Measurements from ENCODE around the gene ABHD2. TPM values are rescaled to one million over a fixed set of nuclear protein-coding genes. Genes with fewer than 3 reads are reported as not detected.
"Not testable (repeated sequence)": the region's sequence is repeated elsewhere in the genome, so short reads cannot be mapped to it uniquely, and the experiment has no call there.

ABHD2 gene
- total RNA-seq, 1 experiment from 2014 or later, result 148 TPM

DNA sequence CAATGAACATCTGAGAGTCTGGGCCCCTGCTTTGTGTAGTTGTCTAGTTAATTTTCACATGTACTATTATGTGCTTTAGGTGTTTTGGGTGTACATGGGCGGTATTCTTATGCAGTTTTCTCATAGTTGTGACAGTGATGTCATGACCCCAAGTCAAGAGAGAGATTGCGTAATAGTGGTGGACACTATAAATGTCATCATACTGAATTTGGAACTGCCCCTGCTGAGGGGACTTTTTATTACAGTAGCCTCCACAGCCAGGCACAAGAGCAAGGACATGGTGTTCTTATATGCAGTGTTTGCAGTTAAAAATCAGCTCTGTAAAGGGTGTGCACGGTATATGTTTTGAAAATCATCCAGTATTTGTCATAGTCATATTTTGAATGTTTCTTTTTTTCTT is 29.5 kb downstream of the ABHD2 start:
- BruUV-seq (replicated peaks), result no TSS peak

DNA sequence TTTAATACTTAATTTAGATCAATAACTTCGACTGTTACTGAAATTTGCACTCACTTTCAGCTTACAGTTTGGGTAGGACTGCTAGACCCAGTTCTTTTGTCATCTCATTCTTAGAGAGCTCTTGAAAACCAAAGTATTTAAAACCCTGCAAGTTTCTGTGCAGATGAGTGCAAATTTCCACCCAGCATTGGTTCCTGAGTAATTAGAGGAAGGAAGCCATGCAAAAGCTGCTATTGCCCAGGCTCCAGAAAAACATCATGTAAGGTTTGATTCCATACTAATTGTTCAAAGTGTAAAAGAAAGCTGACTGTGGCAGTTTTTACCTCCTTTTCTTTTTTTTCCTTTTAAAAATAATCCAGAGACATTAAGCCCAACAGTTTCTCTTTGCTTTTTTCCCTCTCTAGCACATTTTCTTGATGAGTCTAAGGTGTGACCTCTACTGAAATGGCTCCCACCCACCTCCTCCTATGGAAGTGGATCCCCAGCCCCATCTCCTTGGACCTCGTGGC is 30.3 kb downstream of the ABHD2 start:
- H3K4me2 ChIP-seq, result peak overlapping the region; percentile 74
- POLR2A ChIA-PET (ENCODE audit: unreplicated experiment), result no interaction called here
- BruUV-seq (replicated peaks), result no TSS peak

More for the DNA sequence above, 29.5 kb downstream of the ABHD2 start:
- POLR2A ChIA-PET (ENCODE audit: unreplicated experiment), result interaction anchor here (0.5 kb wide), 1 partner anchor 12 kb away, joined by 11 read pairs; no protein-coding TSS in a partner anchor
- intact Hi-C loops (cut with micrococcal nuclease; ENCODE audit: unreplicated experiment), result no loop called here
- peaks cover 23% of the 10 kb centered on the region for H3K36me3 ChIP-seq (ENCODE audit: low read depth)
- H3K9me3 ChIP-seq (ENCODE audit: insufficient read depth, low read depth), result no peaks in the 10 kb centered on the region
- peaks cover 60% of the 10 kb centered on the region for H3K79me2 ChIP-seq (ENCODE audit: low read depth)
- H3K4me3 ChIP-seq, result no peak overlapping the region
- DNase-seq, result no peak
- peaks cover 89% of the 10 kb centered on the region for H3F3A ChIP-seq (ENCODE audit: insufficient read depth, low read depth)
- peak overlapping the region; percentile 74 for H3K4me2 ChIP-seq
- no peaks in the 10 kb centered on the region for H4K20me1 ChIP-seq (ENCODE audit: insufficient read depth)
- H3K27me3 ChIP-seq (ENCODE audit: insufficient read depth, low read depth), result no peaks in the 10 kb centered on the region
- no peaks in the 10 kb centered on the region for H3K9me2 ChIP-seq (ENCODE audit: insufficient read depth)
- TF ChIP-seq, protein P1, sequence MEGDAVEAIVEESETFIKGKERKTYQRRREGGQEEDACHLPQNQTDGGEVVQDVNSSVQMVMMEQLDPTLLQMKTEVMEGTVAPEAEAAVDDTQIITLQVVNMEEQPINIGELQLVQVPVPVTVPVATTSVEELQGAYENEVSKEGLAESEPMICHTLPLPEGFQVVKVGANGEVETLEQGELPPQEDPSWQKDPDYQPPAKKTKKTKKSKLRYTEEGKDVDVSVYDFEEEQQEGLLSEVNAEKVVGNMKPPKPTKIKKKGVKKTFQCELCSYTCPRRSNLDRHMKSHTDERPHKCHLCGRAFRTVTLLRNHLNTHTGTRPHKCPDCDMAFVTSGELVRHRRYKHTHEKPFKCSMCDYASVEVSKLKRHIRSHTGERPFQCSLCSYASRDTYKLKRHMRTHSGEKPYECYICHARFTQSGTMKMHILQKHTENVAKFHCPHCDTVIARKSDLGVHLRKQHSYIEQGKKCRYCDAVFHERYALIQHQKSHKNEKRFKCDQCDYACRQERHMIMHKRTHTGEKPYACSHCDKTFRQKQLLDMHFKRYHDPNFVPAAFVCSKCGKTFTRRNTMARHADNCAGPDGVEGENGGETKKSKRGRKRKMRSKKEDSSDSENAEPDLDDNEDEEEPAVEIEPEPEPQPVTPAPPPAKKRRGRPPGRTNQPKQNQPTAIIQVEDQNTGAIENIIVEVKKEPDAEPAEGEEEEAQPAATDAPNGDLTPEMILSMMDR (conservative IDR thresholded peaks at IDR 0.05), result no peak
- no peak for TF ChIP-seq EZH2 (IDR thresholded peaks at IDR 0.05; ENCODE audit: low read depth)
- H3K4me1 ChIP-seq (replicated peaks; ENCODE audit: insufficient read depth), result peaks cover 100% of the 10 kb centered on the region
- no peak overlapping the region for H2AFZ ChIP-seq
- CTCF ChIA-PET, result no interaction called here
- peak overlapping the region; percentile 97 for H3K27ac ChIP-seq

DNA sequence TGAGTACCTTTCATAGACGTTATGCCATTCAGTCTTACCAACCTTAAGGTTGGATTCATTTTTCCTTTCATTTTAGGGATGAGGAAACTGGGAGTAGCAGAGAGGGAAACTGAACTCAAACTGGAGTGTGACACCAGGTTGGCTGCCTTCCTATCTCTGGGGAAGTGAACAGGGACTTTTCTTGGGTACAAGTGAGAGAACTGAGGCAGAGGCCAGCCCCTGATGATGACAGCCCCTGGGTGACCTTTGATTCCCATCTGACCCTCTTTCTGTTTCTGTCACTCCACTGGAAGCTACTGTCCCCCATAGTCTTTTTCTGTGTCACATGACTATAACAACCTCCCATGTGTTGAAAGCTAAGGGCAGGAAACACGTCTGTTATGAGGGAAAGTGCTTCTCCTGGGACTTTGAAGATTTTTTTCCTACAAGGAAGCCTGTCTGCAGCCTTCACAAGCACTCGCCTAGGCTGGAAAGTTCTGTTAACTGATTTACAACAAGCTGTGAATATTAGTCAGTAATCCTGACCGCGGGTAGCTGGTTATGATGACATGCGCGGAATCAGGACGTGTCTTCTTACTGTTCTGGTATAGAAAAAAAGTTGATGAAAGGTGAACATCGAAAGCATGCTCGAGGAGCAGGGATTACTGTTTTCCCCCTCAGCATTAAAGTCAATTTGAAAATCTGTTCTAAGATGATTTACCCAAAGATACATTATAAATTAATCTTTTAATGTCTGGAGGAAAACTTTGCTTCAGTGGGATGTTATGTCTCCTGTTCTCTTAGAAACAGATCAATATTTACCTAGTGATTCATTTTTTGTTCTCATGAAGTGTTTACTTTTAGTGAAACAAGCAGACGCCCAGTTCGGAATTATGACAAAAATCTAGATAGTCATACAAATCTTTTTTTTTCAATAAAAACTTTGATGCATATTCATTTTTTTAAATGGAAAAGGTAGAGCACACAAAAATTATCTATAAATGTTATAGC is 31.5 kb downstream of the ABHD2 start:
- Histone ChIP-seq H3K27me3 (ENCODE audit: insufficient read depth, low read depth) (no peaks in the 10 kb centered on the region), H3K79me2 (ENCODE audit: low read depth) (peaks cover 60% of the 10 kb centered on the region), H2AFZ (no peak overlapping the region), H3K27ac (peak overlapping the region; percentile 97), H3K4me3 (peak overlapping the region; percentile 30; the same call in 1 of the 2 replicates), H3K9me2 (ENCODE audit: insufficient read depth) (no peaks in the 10 kb centered on the region), H3F3A (ENCODE audit: insufficient read depth, low read depth) (peaks cover 71% of the 10 kb centered on the region), H3K4me2 (peak overlapping the region; percentile 74), H3K36me3 (ENCODE audit: low read depth) (peaks cover 31% of the 10 kb centered on the region), H3K4me1 (replicated peaks; ENCODE audit: insufficient read depth) (peaks cover 85% of the 10 kb centered on the region), H3K9me3 (ENCODE audit: insufficient read depth, low read depth) (no peaks in the 10 kb centered on the region), H4K20me1 (ENCODE audit: insufficient read depth) (no peaks in the 10 kb centered on the region)
- intact Hi-C loops (cut with micrococcal nuclease; ENCODE audit: unreplicated experiment), result loop anchor here (1.0 to 5.0 kb wide), 3 partner anchors 14 to 48 kb away; no protein-coding TSS in a partner anchor
- peak; percentile 49 to 94 for DNase-seq
- no peak for TF ChIP-seq EZH2 (IDR thresholded peaks at IDR 0.05; ENCODE audit: low read depth)
- TF ChIP-seq, protein P1 (conservative IDR thresholded peaks at IDR 0.05), result no peak
- BruUV-seq (replicated peaks), result TSS peak; percentile 16
- ChIA-PET CTCF (interaction anchor here (0.6 to 1.0 kb wide), 2 partner anchors 10 to 62 kb away, joined by 3 to 4 read pairs; no protein-coding TSS in a partner anchor), POLR2A (ENCODE audit: unreplicated experiment) (interaction anchor here (0.6 kb wide), 1 partner anchor 124 kb away, joined by 4 read pairs; the partner anchor contains the start of gene FANCI)

More for the DNA sequence above, 30.3 kb downstream of the ABHD2 start:
- intact Hi-C loops (cut with micrococcal nuclease; ENCODE audit: unreplicated experiment), result no loop called here
- TF ChIP-seq, protein P1 (conservative IDR thresholded peaks at IDR 0.05), result no peak
- no peak for TF ChIP-seq EZH2 (IDR thresholded peaks at IDR 0.05; ENCODE audit: low read depth)
- DNase-seq, result no peak
- no peaks in the 10 kb centered on the region for H3K27me3 ChIP-seq (ENCODE audit: insufficient read depth, low read depth)
- CTCF ChIA-PET, result no interaction called here
- no peaks in the 10 kb centered on the region for H3K9me3 ChIP-seq (ENCODE audit: insufficient read depth, low read depth)
- peaks cover 97% of the 10 kb centered on the region for H3K4me1 ChIP-seq (replicated peaks; ENCODE audit: insufficient read depth)
- H4K20me1 ChIP-seq (ENCODE audit: insufficient read depth), result no peaks in the 10 kb centered on the region
- H3K9me2 ChIP-seq (ENCODE audit: insufficient read depth), result no peaks in the 10 kb centered on the region
- no peak overlapping the region for H3K4me3 ChIP-seq
- H3K79me2 ChIP-seq (ENCODE audit: low read depth), result peaks cover 58% of the 10 kb centered on the region
- H2AFZ ChIP-seq, result no peak overlapping the region
- peaks cover 83% of the 10 kb centered on the region for H3F3A ChIP-seq (ENCODE audit: insufficient read depth, low read depth)
- H3K36me3 ChIP-seq (ENCODE audit: low read depth), result peaks cover 27% of the 10 kb centered on the region
- peak overlapping the region; percentile 97 for H3K27ac ChIP-seq

DNA sequence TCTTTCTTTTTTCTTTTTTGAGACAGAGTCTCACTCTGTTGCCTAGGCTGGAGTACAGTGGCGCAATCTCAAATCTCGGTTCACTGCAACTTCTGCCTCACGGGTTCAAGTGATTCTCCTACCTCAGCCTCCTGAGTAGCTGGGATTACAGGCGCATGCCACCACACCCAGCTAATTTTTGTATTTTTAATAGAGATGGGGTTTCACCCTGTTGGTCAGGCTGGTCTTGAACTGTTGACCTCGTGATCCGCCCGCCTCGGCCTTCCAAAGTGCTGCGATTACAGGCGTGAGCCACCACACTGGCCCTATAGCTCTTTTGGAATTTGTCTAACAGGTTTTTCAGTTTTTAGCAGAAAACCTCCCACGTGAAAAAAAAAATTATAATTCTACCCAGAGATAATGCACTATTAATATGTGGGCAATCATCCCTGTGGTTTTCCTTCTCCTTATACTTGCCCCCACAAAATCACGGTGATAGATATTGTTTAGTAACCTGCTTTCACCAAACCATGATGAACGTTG is 32.3 kb downstream of the ABHD2 start:
- BruUV-seq (replicated peaks); H4K20me1 ChIP-seq (ENCODE audit: insufficient read depth); H3K9me3 ChIP-seq (ENCODE audit: insufficient read depth, low read depth); H2AFZ ChIP-seq; H3K9me2 ChIP-seq (ENCODE audit: insufficient read depth); H3K27me3 ChIP-seq (ENCODE audit: insufficient read depth, low read depth): not testable (repeated sequence)
- intact Hi-C loops (cut with micrococcal nuclease; ENCODE audit: unreplicated experiment), result loop anchor here (1.0 to 5.0 kb wide), 3 partner anchors 15 to 47 kb away; no protein-coding TSS in a partner anchor
- DNase-seq, result peak in 1 of 2 experiments; percentile 60
- Histone ChIP-seq H3K27ac (peak overlapping the region; percentile 97), H3K79me2 (ENCODE audit: low read depth) (peaks cover 60% of the 10 kb centered on the region), H3F3A (ENCODE audit: insufficient read depth, low read depth) (peaks cover 64% of the 10 kb centered on the region), H3K4me1 (replicated peaks; ENCODE audit: insufficient read depth) (peaks cover 77% of the 10 kb centered on the region), H3K36me3 (ENCODE audit: low read depth) (peaks cover 37% of the 10 kb centered on the region), H3K4me3 (0 out of 2 replicates have a peak overlapping the region, but pooled peaks have one; percentile 11), H3K4me2 (peak overlapping the region; percentile 74)
- POLR2A ChIA-PET (ENCODE audit: unreplicated experiment), result interaction anchor here (0.6 to 0.8 kb wide), 2 partner anchors 32 to 123 kb away, joined by 3 to 4 read pairs; partner anchors contain the start of genes ABHD2 and FANCI
- CTCF ChIA-PET, result interaction anchor here (0.6 to 1.1 kb wide), 4 partner anchors 9 to 545 kb away, joined by 3 to 4 read pairs (median 4); partner anchors contain the start of gene ABHD2
